Measurements from ENCODE around the gene FHIT.

DNA sequence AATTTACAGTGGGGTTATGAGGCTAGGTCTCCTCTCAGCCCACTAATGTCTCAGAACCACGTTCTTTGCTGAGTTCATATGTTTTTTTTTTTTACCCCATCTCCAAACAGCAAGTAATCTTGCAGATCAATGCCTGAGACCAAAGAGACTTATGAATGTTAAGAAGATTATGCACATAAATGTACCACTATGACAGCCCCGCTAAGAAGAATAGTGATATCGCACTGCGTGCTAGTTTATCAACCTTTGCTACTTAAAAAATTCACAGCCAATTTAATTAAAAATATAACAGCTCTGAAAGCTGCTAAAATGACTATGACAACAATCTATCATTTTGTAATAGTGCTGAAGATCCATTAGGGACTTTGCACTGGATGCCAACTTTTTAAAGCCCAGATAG is 1462.5 kb downstream of the FHIT start:
- TF ChIP-seq EZH2 (IDR thresholded peaks at IDR 0.05) = no peak
- TF ChIP-seq, protein P1, sequence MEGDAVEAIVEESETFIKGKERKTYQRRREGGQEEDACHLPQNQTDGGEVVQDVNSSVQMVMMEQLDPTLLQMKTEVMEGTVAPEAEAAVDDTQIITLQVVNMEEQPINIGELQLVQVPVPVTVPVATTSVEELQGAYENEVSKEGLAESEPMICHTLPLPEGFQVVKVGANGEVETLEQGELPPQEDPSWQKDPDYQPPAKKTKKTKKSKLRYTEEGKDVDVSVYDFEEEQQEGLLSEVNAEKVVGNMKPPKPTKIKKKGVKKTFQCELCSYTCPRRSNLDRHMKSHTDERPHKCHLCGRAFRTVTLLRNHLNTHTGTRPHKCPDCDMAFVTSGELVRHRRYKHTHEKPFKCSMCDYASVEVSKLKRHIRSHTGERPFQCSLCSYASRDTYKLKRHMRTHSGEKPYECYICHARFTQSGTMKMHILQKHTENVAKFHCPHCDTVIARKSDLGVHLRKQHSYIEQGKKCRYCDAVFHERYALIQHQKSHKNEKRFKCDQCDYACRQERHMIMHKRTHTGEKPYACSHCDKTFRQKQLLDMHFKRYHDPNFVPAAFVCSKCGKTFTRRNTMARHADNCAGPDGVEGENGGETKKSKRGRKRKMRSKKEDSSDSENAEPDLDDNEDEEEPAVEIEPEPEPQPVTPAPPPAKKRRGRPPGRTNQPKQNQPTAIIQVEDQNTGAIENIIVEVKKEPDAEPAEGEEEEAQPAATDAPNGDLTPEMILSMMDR (IDR thresholded peaks at IDR 0.05) = no peak

Measured in neural progenitor cell (in vitro differentiated cells).